ENCODE results near the gene AEBP1. TPM values are rescaled to one million over a fixed set of nuclear protein-coding genes. Genes with fewer than 3 reads are reported as not detected.

Gene AEBP1
- total RNA-seq, 1 donor from 2014 or later = 22.2 TPM

DNA sequence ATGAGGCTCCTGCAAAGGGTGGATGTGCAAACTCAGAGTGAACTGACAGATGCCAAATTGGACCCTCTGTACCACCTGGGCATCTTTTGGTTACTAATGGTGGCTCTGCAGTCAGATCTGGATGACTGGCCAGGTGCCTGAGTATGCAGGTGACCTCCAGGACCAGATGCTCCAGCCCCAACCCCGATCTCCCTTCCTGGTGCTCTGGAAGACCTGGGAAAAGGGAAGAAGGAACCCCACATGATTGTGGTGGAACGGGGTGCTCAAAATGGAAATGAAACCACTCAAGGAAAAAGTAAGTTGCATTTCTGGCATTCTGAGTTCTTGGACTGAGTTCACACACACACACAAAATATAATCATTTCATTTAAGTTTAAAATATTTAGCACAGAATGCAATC lies 9.8 kb upstream of the AEBP1 start:
- TF ChIP-seq, protein P1, sequence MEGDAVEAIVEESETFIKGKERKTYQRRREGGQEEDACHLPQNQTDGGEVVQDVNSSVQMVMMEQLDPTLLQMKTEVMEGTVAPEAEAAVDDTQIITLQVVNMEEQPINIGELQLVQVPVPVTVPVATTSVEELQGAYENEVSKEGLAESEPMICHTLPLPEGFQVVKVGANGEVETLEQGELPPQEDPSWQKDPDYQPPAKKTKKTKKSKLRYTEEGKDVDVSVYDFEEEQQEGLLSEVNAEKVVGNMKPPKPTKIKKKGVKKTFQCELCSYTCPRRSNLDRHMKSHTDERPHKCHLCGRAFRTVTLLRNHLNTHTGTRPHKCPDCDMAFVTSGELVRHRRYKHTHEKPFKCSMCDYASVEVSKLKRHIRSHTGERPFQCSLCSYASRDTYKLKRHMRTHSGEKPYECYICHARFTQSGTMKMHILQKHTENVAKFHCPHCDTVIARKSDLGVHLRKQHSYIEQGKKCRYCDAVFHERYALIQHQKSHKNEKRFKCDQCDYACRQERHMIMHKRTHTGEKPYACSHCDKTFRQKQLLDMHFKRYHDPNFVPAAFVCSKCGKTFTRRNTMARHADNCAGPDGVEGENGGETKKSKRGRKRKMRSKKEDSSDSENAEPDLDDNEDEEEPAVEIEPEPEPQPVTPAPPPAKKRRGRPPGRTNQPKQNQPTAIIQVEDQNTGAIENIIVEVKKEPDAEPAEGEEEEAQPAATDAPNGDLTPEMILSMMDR (IDR thresholded peaks at IDR 0.05; ENCODE audit: unreplicated experiment) = no peak
- H3K27me3 Mint-ChIP-seq (ENCODE audit: unreplicated experiment) = peaks cover 13% of the 10 kb centered on the region
- no peak for DNase-seq (ENCODE audit: low spot score)
- no peaks in the 10 kb centered on the region for H3K9me3 Mint-ChIP-seq (ENCODE audit: unreplicated experiment)
- no peaks in the 10 kb centered on the region for H3K36me3 Mint-ChIP-seq (ENCODE audit: low read depth, unreplicated experiment)
- peaks cover 5% of the 10 kb centered on the region for H3K4me1 Mint-ChIP-seq (ENCODE audit: unreplicated experiment)
- H3K27ac Mint-ChIP-seq (ENCODE audit: unreplicated experiment) = no peak overlapping the region
- no peak overlapping the region for H3K4me3 Mint-ChIP-seq (ENCODE audit: unreplicated experiment)

DNA sequence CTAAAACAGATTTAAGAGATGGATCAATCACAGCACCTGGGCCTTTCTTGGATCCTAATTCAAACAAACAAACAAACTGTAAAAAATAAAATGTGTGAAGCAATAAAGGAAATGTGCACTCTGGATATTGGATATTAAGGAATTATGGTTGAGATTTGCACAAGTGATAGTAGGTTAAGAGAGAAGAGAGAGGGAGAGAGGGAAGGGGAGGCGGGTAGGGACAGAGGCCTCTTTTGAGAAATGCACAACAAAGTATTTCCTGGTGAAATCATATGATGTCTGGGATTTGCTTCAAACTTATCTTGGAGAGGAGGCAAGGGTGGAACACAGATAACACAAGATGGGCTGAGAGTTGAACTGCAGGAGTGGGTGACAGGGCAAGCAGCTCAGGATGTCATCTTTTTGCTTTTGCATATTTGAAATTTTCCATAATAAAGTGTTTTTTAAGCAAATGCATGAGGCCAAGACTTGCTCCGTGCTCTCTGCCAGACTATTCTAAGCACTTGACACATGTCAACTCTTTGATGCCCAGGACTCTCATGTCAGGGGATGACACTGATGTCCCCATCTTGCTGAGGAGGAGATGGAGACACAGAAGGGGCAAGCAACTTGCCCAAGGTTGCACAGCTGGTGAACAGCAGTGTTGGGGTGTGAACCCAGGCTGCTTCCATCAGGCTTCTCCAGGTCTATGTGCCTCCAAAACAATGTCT lies 9.1 kb upstream of the AEBP1 start:
- Mint-ChIP-seq H3K27me3 (ENCODE audit: unreplicated experiment) (peaks cover 13% of the 10 kb centered on the region), H3K4me3 (ENCODE audit: unreplicated experiment) (no peak overlapping the region), H3K36me3 (ENCODE audit: low read depth, unreplicated experiment) (no peaks in the 10 kb centered on the region), H3K9me3 (ENCODE audit: unreplicated experiment) (no peaks in the 10 kb centered on the region), H3K27ac (ENCODE audit: unreplicated experiment) (no peak overlapping the region), H3K4me1 (ENCODE audit: unreplicated experiment) (peaks cover 5% of the 10 kb centered on the region)
- no peak for DNase-seq (ENCODE audit: low spot score)
- TF ChIP-seq, protein P1 (IDR thresholded peaks at IDR 0.05; ENCODE audit: unreplicated experiment) = no peak

DNA sequence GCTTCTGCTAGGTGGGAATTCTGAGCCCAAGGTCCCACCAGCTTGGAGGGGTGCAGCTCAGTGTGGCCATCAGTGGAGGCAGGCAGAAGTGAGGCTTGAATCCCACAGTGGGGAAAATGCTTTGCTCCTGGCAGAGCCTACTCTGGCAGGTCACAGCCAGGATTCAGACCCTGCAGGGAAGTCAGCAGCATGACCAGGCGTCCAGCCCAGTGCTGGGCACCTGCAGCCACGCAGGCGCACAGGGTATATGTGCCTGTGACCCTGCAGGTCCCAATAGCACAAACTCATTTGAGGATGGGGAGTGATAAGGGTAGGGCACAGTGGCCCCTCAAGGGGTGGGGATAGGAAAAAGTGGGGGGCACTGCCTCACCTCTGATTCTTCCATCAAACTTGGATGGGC lies 8.4 kb upstream of the AEBP1 start:
- Mint-ChIP-seq H3K27me3 (ENCODE audit: unreplicated experiment) (peaks cover 13% of the 10 kb centered on the region), H3K4me3 (ENCODE audit: unreplicated experiment) (no peak overlapping the region), H3K4me1 (ENCODE audit: unreplicated experiment) (peaks cover 5% of the 10 kb centered on the region), H3K36me3 (ENCODE audit: low read depth, unreplicated experiment) (no peaks in the 10 kb centered on the region), H3K9me3 (ENCODE audit: unreplicated experiment) (no peaks in the 10 kb centered on the region), H3K27ac (ENCODE audit: unreplicated experiment) (no peak overlapping the region)
- TF ChIP-seq, protein P1 (IDR thresholded peaks at IDR 0.05; ENCODE audit: unreplicated experiment) = no peak
- DNase-seq (ENCODE audit: low spot score) = no peak

DNA sequence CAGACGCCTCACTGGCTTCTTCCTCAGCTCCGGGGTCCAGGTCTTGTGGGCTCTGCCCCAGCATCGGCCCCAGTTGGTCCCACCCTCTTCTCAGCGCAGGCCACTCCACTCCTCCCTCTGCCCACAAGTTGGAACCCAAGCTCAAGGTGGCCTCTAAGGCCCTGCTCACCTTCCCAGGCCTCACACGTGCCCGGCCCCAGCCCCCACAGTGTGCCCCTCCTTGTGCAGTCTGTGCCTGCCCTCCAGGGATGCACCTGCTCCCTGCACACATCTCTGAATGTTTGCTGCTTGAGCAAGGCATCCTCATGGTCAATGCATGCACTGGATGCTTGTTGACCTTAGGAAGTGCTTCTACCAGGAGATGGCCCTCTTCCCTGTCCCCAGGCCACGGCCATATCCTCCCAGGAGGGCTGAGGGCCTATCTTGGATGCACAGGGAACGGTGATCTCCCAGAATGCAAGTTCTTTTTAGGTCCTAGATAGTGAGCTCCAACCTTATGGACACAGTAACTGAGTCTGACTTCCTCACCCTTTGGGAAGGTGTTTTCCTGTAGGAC lies 7.7 kb upstream of the AEBP1 start:
- H3K4me1 Mint-ChIP-seq (ENCODE audit: unreplicated experiment) = peaks cover 5% of the 10 kb centered on the region
- DNase-seq (ENCODE audit: low spot score) = no peak
- H3K9me3 Mint-ChIP-seq (ENCODE audit: unreplicated experiment) = no peaks in the 10 kb centered on the region
- no peak overlapping the region for H3K27ac Mint-ChIP-seq (ENCODE audit: unreplicated experiment)
- no peaks in the 10 kb centered on the region for H3K36me3 Mint-ChIP-seq (ENCODE audit: low read depth, unreplicated experiment)
- TF ChIP-seq, protein P1 (IDR thresholded peaks at IDR 0.05; ENCODE audit: unreplicated experiment) = no peak
- peaks cover 13% of the 10 kb centered on the region for H3K27me3 Mint-ChIP-seq (ENCODE audit: unreplicated experiment)
- H3K4me3 Mint-ChIP-seq (ENCODE audit: unreplicated experiment) = no peak overlapping the region
